PC-3 (cell line): ENCODE measurements around the gene RPL10A. TPM values are rescaled to one million over a fixed set of nuclear protein-coding genes. Genes with fewer than 3 reads are reported as not detected.

Experiments
- ATAC-seq: fragments of 200-7000 bp; cut with Tn5 transposase; 2 replicates; pipeline ENCODE4 v1.9.1; 2020; ENCODE audit warnings: mild to moderate bottlenecking, moderate library complexity
- BruUV-seq: library from RNA; stranded (reverse); fragments of 400-500 nt; replicated peaks from 2 replicates; lab custom pipeline; 2021; lab: Mats Ljungman, UMichigan
- CTCF ChIA-PET: fragments of 300-600 bp; sonication (Branson Sonifier 250); formaldehyde crosslinking; loops from one replicate; lab custom pipeline; 2022; ENCODE audit warnings: antibody characterized with exemption; lab: Charles Lee
- POLR2A ChIA-PET: fragments of 300-600 bp; sonication (Branson Sonifier 250); formaldehyde crosslinking; loops from one replicate; lab custom pipeline; 2022; ENCODE audit warnings: antibody characterized with exemption; ENCODE audit not compliant: unreplicated experiment; lab: Charles Lee
- DNase-seq: peaks from one replicate; pipeline ENCODE4 v3.0.0-alpha.2; 2015
- H2AFZ ChIP-seq: fragments of 300-600 bp; sonication (generic); 2 replicates; pipeline ENCODE4 v1.6.0; 2016; ENCODE audit warnings: antibody characterized with exemption, low read length
- H3F3A ChIP-seq: fragments of 300-600 bp; sonication (generic); one replicate; pipeline ENCODE4 v1.6.0; 2017; ENCODE audit warnings: antibody characterized with exemption, low read length, control low read depth, mild to moderate bottlenecking; ENCODE audit not compliant: unreplicated experiment
- H3K27ac ChIP-seq: fragments of 300-600 bp; sonication (generic); 2 replicates; pipeline ENCODE4 v1.5.1; 2016; ENCODE audit warnings: mild to moderate bottlenecking, low read length
- H3K27me3 ChIP-seq: fragments of 300-600 bp; sonication (generic); 2 replicates; pipeline ENCODE4 v1.6.1; 2016; ENCODE audit warnings: low read length, mixed read lengths
- H3K36me3 ChIP-seq: fragments of 300-600 bp; sonication (generic); 2 replicates; pipeline ENCODE4 v1.6.1; 2016; ENCODE audit warnings: low read depth, mixed run types, low read length, mixed read lengths
- H3K4me1 ChIP-seq: fragments of 300-600 bp; sonication (generic); 2 replicates; pipeline ENCODE4 v1.5.1; 2016; ENCODE audit warnings: low read length; ENCODE audit not compliant: insufficient read depth
- H3K4me2 ChIP-seq: fragments of 300-600 bp; sonication (generic); 2 replicates; pipeline ENCODE4 v1.6.0; 2016; ENCODE audit warnings: low read length
- H3K4me3 ChIP-seq: fragments of 300-600 bp; sonication (generic); 2 replicates; pipeline ENCODE4 v1.5.1; 2016; ENCODE audit warnings: mild to moderate bottlenecking, low read length, mixed read lengths
- H3K79me2 ChIP-seq: fragments of 300-600 bp; sonication (generic); 2 replicates; pipeline ENCODE4 v1.6.1; 2017; ENCODE audit warnings: low read length, mixed read lengths
- H3K9ac ChIP-seq: fragments of 300-600 bp; sonication (generic); 2 replicates; pipeline ENCODE4 v1.6.0; 2016; ENCODE audit warnings: mild to moderate bottlenecking, low read length
- H3K9me2 ChIP-seq: fragments of 300-600 bp; sonication (generic); replicated peaks from 2 replicates; pipeline ENCODE4 v1.6.1; 2016; ENCODE audit warnings: mixed run types, low read length, mixed read lengths
- H3K9me3 ChIP-seq: fragments of 300-600 bp; sonication (generic); 2 replicates; pipeline ENCODE4 v1.6.1; 2016; ENCODE audit warnings: low read length, mixed read lengths
- H4K20me1 ChIP-seq: fragments of 300-600 bp; sonication (generic); 2 replicates; pipeline ENCODE4 v1.6.1; 2016; ENCODE audit warnings: low read length, mixed read lengths
- CTCF ChIP-seq: fragments of 300-600 bp; sonication (generic); conservative IDR thresholded peaks from 2 replicates; pipeline ENCODE4 v1.5.1; 2017; ENCODE audit warnings: antibody characterized with exemption, low read depth, mild to moderate bottlenecking, low read length
- EZH2 ChIP-seq: fragments of 300-600 bp; sonication (generic); IDR thresholded peaks from one replicate; pipeline ENCODE4 v1.6.1; 2017; ENCODE audit warnings: antibody characterized with exemption, mild to moderate bottlenecking, low read length; ENCODE audit not compliant: unreplicated experiment
- EZH2phosphoT487 ChIP-seq: fragments of 300-600 bp; sonication (generic); IDR thresholded peaks from 2 replicates; pipeline ENCODE4 v1.6.1; 2018; ENCODE audit warnings: mild to moderate bottlenecking, antibody characterized with exemption, low read length, borderline replicate concordance
- intact Hi-C: fragments of 100-400 bp; cut with micrococcal nuclease; formaldehyde crosslinking; loops from 2 replicates; pipeline ENCODE4 v1.9.0; 2023
- total RNA-seq: library from RNA; depleted of rRNA; stranded (reverse); fragments of >200 nt; gene quantifications from 2 replicates; pipeline ENCODE4 v1.2.3, GENCODE V29; 2014

Gene RPL10A
- total RNA-seq, 1 experiment from 2014 or later: 1,509 TPM

- intact Hi-C loops: no loop called here
- no peaks in the 10 kb centered on the region for H3K9me2 ChIP-seq
- BruUV-seq: no TSS peak
- H3K27me3 ChIP-seq: no peaks in the 10 kb centered on the region
- DNase-seq: peak; percentile 47
- peak overlapping the region; percentile 79 for H3K9ac ChIP-seq
- TF ChIP-seq EZH2phosphoT487 (no peak), CTCF (no peak), EZH2 (no peak)
- H3K79me2 ChIP-seq: peaks cover 41% of the 10 kb centered on the region
- POLR2A ChIA-PET: interaction anchor here (0.6 kb wide), 1 partner anchor 26 kb away, joined by 4 read pairs; no protein-coding TSS in a partner anchor
- H2AFZ ChIP-seq: peak overlapping the region; percentile 78
- CTCF ChIA-PET: interaction anchor here (0.6 kb wide), 1 partner anchor 28 kb away, joined by 3 read pairs; no protein-coding TSS in a partner anchor
- H3F3A ChIP-seq: no peaks in the 10 kb centered on the region
- H3K27ac ChIP-seq: no peak overlapping the region
- peak overlapping the region; percentile 85 for H3K4me3 ChIP-seq
- H3K36me3 ChIP-seq: no peaks in the 10 kb centered on the region
- no peaks in the 10 kb centered on the region for H3K9me3 ChIP-seq
- peak overlapping the region; percentile 94 for H3K4me2 ChIP-seq
- peak; percentile 49 for ATAC-seq
- no peaks in the 10 kb centered on the region; the same call in 1 of the 2 replicates for H4K20me1 ChIP-seq
- H3K4me1 ChIP-seq: peaks cover 38% of the 10 kb centered on the region
Measured at GRCh38 chr6:35496036-35496840, 28.0 kb downstream of the RPL10A start.

- TF ChIP-seq EZH2 (no peak), CTCF (peak; percentile 31; the same call in 1 of the 2 replicates)
- peak within 1 kb of the TSS; percentile 79 for H3K9ac ChIP-seq
- peaks cover 38% of the 10 kb centered on the region for H3K79me2 ChIP-seq
- ATAC-seq: peak; percentile 57
- ChIA-PET POLR2A (interaction anchor here (0.6 kb wide), 1 partner anchor 69 kb away, joined by 14 read pairs; no protein-coding TSS in a partner anchor), CTCF (no interaction called here)
- no TSS peak for BruUV-seq
- no peaks in the 10 kb centered on the region for H3F3A ChIP-seq
- H3K9me2 ChIP-seq: no peaks in the 10 kb centered on the region
- no peaks in the 10 kb centered on the region; the same call in 1 of the 2 replicates for H4K20me1 ChIP-seq
- peak; percentile 56 for DNase-seq
- H3K36me3 ChIP-seq: no peaks in the 10 kb centered on the region
- H3K27ac ChIP-seq: peak within 1 kb of the TSS; percentile 35; the same call in 1 of the 2 replicates
- H2AFZ ChIP-seq: peak within 1 kb of the TSS; percentile 92
- peak within 1 kb of the TSS; percentile 85 for H3K4me3 ChIP-seq
- no peaks in the 10 kb centered on the region for H3K9me3 ChIP-seq
- peaks cover 32% of the 10 kb centered on the region for H3K4me1 ChIP-seq
- intact Hi-C loops: no loop called here
- no peaks in the 10 kb centered on the region for H3K27me3 ChIP-seq
- H3K4me2 ChIP-seq: peak within 1 kb of the TSS; percentile 96
Measured at GRCh38 chr6:35496841-35497570, 28.8 kb downstream of the RPL10A start, which contains the start of gene TEAD3. TSS of gene TEAD3 (minus strand) at chr6:35497079.
